ENCODE measurements around the gene PPT2. TPM values are rescaled to one million over a fixed set of nuclear protein-coding genes. Genes with fewer than 3 reads are reported as not detected.

Gene PPT2
- total RNA-seq, 2 donors from 2014 or later = 18.4 to 21.0 TPM

- TF ChIP-seq, protein P1, sequence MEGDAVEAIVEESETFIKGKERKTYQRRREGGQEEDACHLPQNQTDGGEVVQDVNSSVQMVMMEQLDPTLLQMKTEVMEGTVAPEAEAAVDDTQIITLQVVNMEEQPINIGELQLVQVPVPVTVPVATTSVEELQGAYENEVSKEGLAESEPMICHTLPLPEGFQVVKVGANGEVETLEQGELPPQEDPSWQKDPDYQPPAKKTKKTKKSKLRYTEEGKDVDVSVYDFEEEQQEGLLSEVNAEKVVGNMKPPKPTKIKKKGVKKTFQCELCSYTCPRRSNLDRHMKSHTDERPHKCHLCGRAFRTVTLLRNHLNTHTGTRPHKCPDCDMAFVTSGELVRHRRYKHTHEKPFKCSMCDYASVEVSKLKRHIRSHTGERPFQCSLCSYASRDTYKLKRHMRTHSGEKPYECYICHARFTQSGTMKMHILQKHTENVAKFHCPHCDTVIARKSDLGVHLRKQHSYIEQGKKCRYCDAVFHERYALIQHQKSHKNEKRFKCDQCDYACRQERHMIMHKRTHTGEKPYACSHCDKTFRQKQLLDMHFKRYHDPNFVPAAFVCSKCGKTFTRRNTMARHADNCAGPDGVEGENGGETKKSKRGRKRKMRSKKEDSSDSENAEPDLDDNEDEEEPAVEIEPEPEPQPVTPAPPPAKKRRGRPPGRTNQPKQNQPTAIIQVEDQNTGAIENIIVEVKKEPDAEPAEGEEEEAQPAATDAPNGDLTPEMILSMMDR (IDR thresholded peaks at IDR 0.05) = no peak
- intact Hi-C loops (cut with DNase I) = no loop called here
- H3K4me3 ChIP-seq = no peak overlapping the region
- no peaks in the 10 kb centered on the region for H3K27me3 ChIP-seq
- no peak overlapping the region for H3K27ac ChIP-seq
- no peaks in the 10 kb centered on the region for H3K9me3 ChIP-seq
- H3K36me3 ChIP-seq = peaks cover 7% of the 10 kb centered on the region
- no peak overlapping the region for H3K9ac ChIP-seq (ENCODE audit: low read depth in 2 of 2, low read length in 2 of 2)
- peaks cover 11% of the 10 kb centered on the region for H3K4me1 ChIP-seq
- no peak for DNase-seq
These were observed 17.3 kb downstream of the PPT2 start for GRCh38 chr6:32171234-32171633.

DNA sequence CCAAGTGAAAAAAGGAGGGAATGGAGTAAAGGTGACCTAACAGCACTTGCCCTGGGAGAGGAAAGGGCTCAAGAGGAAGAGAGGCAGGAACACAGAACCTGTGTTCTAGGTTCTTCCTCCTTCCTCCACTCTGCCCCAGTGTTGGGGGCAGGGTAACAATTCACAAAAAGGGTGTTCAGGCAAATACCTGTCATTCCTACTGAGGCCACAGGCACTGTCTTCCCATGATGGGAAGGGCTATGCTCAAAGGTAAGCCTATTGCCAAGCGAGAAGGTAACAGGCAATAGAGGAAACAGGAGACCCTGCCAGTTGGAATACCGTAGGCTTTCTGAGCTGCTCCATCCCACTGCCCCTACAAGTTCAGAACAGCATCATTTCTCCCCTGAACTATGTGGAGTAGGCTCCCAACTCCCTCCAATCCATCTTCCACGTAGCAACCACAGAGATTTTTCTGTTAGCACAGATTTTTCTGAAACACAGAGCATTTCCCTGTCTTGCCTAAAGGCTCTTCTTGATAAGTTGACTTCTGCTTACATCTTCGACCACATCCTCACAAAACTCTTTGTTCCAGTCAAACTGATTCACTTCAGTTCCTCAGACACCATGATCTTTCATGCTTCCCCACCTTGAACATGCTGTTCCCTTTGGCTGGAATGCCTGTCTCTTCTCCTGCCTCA is 19.2 kb downstream of the PPT2 start:
- H3K4me1 ChIP-seq = peaks cover 16% of the 10 kb centered on the region

DNA sequence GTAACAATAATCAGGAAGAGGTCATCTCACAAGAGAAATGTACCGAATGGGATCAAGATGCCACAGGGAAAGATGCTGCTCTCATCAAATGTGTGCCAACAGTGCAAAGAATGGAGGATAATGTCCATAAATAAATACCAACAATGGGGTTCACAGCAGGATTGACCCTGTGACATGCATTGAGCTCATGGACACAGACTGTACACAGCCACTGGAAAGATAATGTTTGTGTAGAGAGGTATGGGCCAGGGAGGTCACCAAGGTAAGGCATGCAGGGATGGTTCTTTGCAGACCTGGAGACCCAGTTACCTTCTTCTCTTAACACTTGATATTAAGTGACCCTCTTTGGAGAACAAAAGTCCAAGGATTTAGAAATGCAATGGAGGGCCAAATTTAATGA is 20.5 kb downstream of the PPT2 start:
- DNase-seq = no peak
- Histone ChIP-seq H3K27me3 (no peaks in the 10 kb centered on the region), H3K36me3 (peaks cover 7% of the 10 kb centered on the region), H3K9ac (ENCODE audit: low read depth in 2 of 2, low read length in 2 of 2) (no peak overlapping the region), H3K27ac (no peak overlapping the region), H3K9me3 (no peaks in the 10 kb centered on the region), H3K4me3 (no peak overlapping the region), H3K4me1 (peaks cover 21% of the 10 kb centered on the region)
- TF ChIP-seq, protein P1 (IDR thresholded peaks at IDR 0.05) = no peak
- intact Hi-C loops (cut with DNase I) = no loop called here

More for the DNA sequence above, 19.2 kb downstream of the PPT2 start:
- DNase-seq = no peak
- TF ChIP-seq, protein P1 (IDR thresholded peaks at IDR 0.05) = no peak
- Histone ChIP-seq H3K27me3 (no peaks in the 10 kb centered on the region), H3K4me3 (no peak overlapping the region), H3K9me3 (no peaks in the 10 kb centered on the region), H3K36me3 (peaks cover 7% of the 10 kb centered on the region), H3K9ac (ENCODE audit: low read depth in 2 of 2, low read length in 2 of 2) (no peak overlapping the region), H3K27ac (no peak overlapping the region)
- intact Hi-C loops (cut with DNase I) = no loop called here

DNA sequence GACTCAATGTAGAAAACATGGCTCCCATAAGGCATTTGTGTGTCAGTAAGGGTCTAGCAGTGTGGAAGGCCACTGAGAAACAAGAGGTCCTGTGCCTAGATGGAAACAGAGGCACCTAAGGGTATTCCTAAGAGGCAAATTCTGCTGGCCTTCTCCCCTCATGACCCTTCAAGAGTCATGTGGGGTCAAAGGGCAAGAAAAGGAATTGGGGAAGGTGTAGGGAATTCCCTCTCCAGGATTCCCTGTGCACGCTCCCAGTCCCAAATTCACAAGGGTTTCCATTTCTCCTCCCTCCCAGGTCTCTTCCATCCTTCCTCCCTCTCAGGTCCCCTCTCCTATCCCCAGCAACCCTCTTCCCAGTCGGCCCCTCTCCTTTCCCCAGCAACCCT is 21.4 kb downstream of the PPT2 start:
- Histone ChIP-seq H3K4me3 (peak overlapping the region; percentile 77), H3K9me3 (no peaks in the 10 kb centered on the region), H3K27me3 (no peaks in the 10 kb centered on the region), H3K9ac (ENCODE audit: low read depth in 2 of 2, low read length in 2 of 2) (peak overlapping the region; percentile 90 to 99), H3K4me1 (peaks cover 22% of the 10 kb centered on the region), H3K36me3 (peaks cover 5% of the 10 kb centered on the region), H3K27ac (peak overlapping the region; percentile 94)
- intact Hi-C loops (cut with DNase I) = no loop called here
- DNase-seq = no peak
- TF ChIP-seq, protein P1 (IDR thresholded peaks at IDR 0.05) = no peak

DNA sequence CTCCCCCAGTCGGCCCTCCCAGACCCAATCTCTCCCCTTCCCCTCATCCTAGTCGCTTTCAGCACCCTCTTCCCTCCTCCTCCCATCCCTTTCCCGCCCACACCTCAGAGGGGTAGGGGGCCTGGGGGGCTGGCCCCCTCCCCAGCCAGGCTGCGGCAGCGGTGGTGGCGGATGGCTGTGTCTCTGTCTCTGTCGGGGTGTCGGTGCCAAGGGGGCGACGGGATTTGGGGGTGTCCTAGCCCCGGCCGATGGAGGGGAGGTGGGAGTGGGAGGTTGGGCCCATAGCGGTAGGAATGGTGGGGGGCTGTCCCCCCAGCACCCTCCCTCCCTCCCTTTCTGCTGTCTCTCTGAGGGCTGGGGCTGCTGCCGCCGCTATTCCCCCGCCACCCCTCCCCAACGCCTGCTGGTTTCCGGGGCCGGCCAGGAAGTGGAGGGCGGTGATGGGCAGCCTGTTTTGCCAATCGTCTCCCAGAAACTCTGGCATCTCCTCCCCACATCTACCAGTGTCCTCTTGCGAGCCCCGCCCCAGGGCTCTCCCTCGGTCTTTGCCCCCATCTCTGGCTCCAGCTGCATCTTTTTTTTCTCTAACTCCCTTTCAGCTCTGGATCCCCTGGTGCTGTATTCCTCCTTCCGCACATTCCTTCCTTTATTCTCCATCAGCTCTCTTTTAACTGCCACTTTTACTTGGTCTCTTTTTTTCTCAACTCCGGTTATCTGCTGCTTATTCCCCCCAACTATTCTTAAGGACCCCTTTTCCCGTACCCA is 22.0 kb downstream of the PPT2 start, which contains the start of gene AGPAT1:
AGPAT1 (minus strand) TSS at position 374 of the 765 bp plus-strand sequence. CDS start 4,588 bp downstream, outside the sequence.
- H3K4me3 ChIP-seq = peak within 1 kb of the TSS; percentile 77
- H3K9me3 ChIP-seq = no peaks in the 10 kb centered on the region
- peaks cover 4% of the 10 kb centered on the region for H3K36me3 ChIP-seq
- H3K9ac ChIP-seq (ENCODE audit: low read depth in 2 of 2, low read length in 2 of 2) = peak within 1 kb of the TSS; percentile 90 to 99
- no peaks in the 10 kb centered on the region for H3K27me3 ChIP-seq
- TF ChIP-seq, protein P1 (IDR thresholded peaks at IDR 0.05) = no peak
- peak within 1 kb of the TSS; percentile 94 for H3K27ac ChIP-seq
- peak; percentile 99 for DNase-seq
- intact Hi-C loops (cut with DNase I) = no loop called here
- H3K4me1 ChIP-seq = peaks cover 22% of the 10 kb centered on the region

All from colonic mucosa (tissue), 4 donors.